Naive thymus-derived CD4-positive, alpha-beta T cell (primary cell): ENCODE data around the gene FASLG. TPM values are rescaled to one million over a fixed set of nuclear protein-coding genes. Genes with fewer than 3 reads are reported as not detected.

Source experiments
- ATAC-seq: fragments of 150-1000 bp; cut with Tn5 transposase; 2 replicates; pipeline ENCODE4 v1.10.0; 2021; ENCODE audit warnings: mild to moderate bottlenecking, moderate library complexity
- CTCF ChIA-PET: fragments of 350-600 bp; sonication (Branson Sonifier 250); formaldehyde crosslinking; loops from one replicate; lab custom pipeline; 2021; ENCODE audit warnings: antibody characterized with exemption; lab: Charles Lee
- POLR2A ChIA-PET: fragments of 350-600 bp; sonication (Branson Sonifier 250); formaldehyde crosslinking; loops from one replicate; lab custom pipeline; 2021; ENCODE audit warnings: antibody characterized with exemption, inconsistent platforms; lab: Charles Lee
- DNase-seq, 9 donors: peaks; one replicate each; pipeline versions ENCODE4 v3.0.0 to v3.0.0-alpha.2; 2020 to 2022; ENCODE audit warnings: mixed read lengths in 1 of 9
- H3K27ac ChIP-seq: one replicate; pipeline ENCODE4 v1.7.0; 2013; ENCODE audit warnings: mild to moderate bottlenecking, low read depth, low read length, moderate library complexity
- H3K27me3 ChIP-seq, 2 donors: one replicate each; pipeline ENCODE4 v1.7.0; 2013; ENCODE audit warnings: low read length in 2 of 2, mild to moderate bottlenecking in 2 of 2, moderate library complexity in 2 of 2; ENCODE audit not compliant: control insufficient read depth in 2 of 2, insufficient read depth in 2 of 2
- H3K36me3 ChIP-seq, 3 experiments: 1 replicate in 2 of 3; 2 replicates in 1 of 3; pipeline ENCODE4 v1.7.0; 2013; ENCODE audit warnings: low read length in 3 of 3, mild to moderate bottlenecking in 3 of 3, moderate library complexity in 1 of 3; ENCODE audit not compliant: insufficient read depth in 3 of 3, control insufficient read depth in 2 of 3
- H3K4me1 ChIP-seq, 2 donors: one replicate each; pipeline ENCODE4 v1.7.0; 2013; ENCODE audit warnings: low read length in 2 of 2, mild to moderate bottlenecking in 2 of 2, moderate library complexity in 1 of 2; ENCODE audit not compliant: control insufficient read depth in 2 of 2, insufficient read depth in 2 of 2
- H3K4me3 ChIP-seq: 2 replicates; pipeline ENCODE4 v1.7.0; 2013; ENCODE audit warnings: mild to moderate bottlenecking, low read length
- H3K9me3 ChIP-seq, 3 experiments: 1 replicate in 2 of 3; 2 replicates in 1 of 3; pipeline ENCODE4 v1.7.0; 2013; ENCODE audit warnings: low read length in 3 of 3; ENCODE audit not compliant: control insufficient read depth in 2 of 3
- H3K27ac Mint-ChIP-seq, 9 donors: one replicate each; pipeline ENCODE4 v1.8.0; 2020 to 2022; ENCODE audit warnings: mixed read lengths in 9 of 9, mild to moderate bottlenecking in 8 of 9, moderate library complexity in 5 of 9, inconsistent platforms in 2 of 9
- H3K27me3 Mint-ChIP-seq, 5 donors: one replicate each; pipeline ENCODE4 v1.8.0; 2021 to 2022; ENCODE audit warnings: mixed read lengths in 5 of 5, mild to moderate bottlenecking in 1 of 5
- H3K36me3 Mint-ChIP-seq, 5 donors: one replicate each; pipeline ENCODE4 v1.8.0; 2020 to 2022; ENCODE audit warnings: mixed read lengths in 5 of 5, mild to moderate bottlenecking in 3 of 5, inconsistent platforms in 1 of 5
- H3K4me1 Mint-ChIP-seq, 7 donors: one replicate each; pipeline ENCODE4 v1.8.0; 2020 to 2022; ENCODE audit warnings: mixed read lengths in 7 of 7, mild to moderate bottlenecking in 3 of 7, inconsistent platforms in 1 of 7
- H3K4me3 Mint-ChIP-seq, 10 donors: one replicate each; pipeline ENCODE4 v1.8.0; 2020 to 2022; ENCODE audit warnings: mild to moderate bottlenecking in 10 of 10, mixed read lengths in 10 of 10, moderate library complexity in 6 of 10, inconsistent platforms in 2 of 10
- H3K9me3 Mint-ChIP-seq, 11 donors: one replicate each; pipeline ENCODE4 v1.8.0; 2020 to 2022; ENCODE audit warnings: mixed read lengths in 11 of 11, mild to moderate bottlenecking in 4 of 11, inconsistent platforms in 1 of 11, moderate library complexity in 1 of 11
- intact Hi-C, 2 donors: fragments of 100-400 bp; cut with micrococcal nuclease; formaldehyde crosslinking; loops; one replicate each; pipeline ENCODE4 v1.15.1; 2023
- polyA plus RNA-seq, 2 donors: library from polyadenylated mRNA; unstranded; fragments of 300-500 nt; fragmentation: Illumina TruSeq; gene quantifications; one replicate each; pipeline ENCODE4 v1.2.3, GENCODE V29; 2021
- total RNA-seq, 6 experiments: library from RNA in 5 of 6; stranded (reverse) in 5 of 6; gene quantifications; 1 replicate in 5 of 6; 2 replicates in 1 of 6; pipeline ENCODE4 v1.2.3 and lab custom pipeline; 2021 to 2026

The FASLG gene
- total and polyA plus RNA-seq, 7 experiments from 2014 or later = 0.24 to 5.6 (median 1.9) TPM; not detected in 3

- peak; percentile 87 for ATAC-seq
- Mint-ChIP-seq H3K27me3 (peaks cover 0 to 29% (median 0%) of the 10 kb centered on the region in 5 donors), H3K36me3 (peaks cover 0 to 11% (median 0%) of the 10 kb centered on the region in 5 donors), H3K4me1 (peaks cover 54 to 87% (median 81%) of the 10 kb centered on the region in 7 donors), H3K4me3 (peak overlapping the region; percentile 46 to 88 (median 78)), H3K27ac (peak overlapping the region; percentile 88 to 94 (median 91)), H3K9me3 (peaks cover 0 to 5% (median 0%) of the 10 kb centered on the region in 11 donors)
- Histone ChIP-seq H3K9me3 (no peaks in the 10 kb centered on the region), H3K27me3 (no peaks in the 10 kb centered on the region), H3K36me3 (no peaks in the 10 kb centered on the region), H3K4me1 (peaks cover 63 to 72% of the 10 kb centered on the region in 2 donors), H3K4me3 (peak overlapping the region; percentile 32), H3K27ac (peak overlapping the region; percentile 43)
- intact Hi-C loops = loop anchor here (1.0 to 2.0 kb wide), 11 partner anchors 12 to 107 kb away; partner anchors contain the start of gene SUCO (in 1 of the 2)
- POLR2A ChIA-PET = interaction anchor here (0.5 to 1.5 kb wide), 17 partner anchors 8 to 364 kb away, joined by 3 to 6 read pairs (median 3); partner anchors contain the start of genes FASLG and SUCO
- DNase-seq = peak; percentile 12 to 85 (median 79)
- CTCF ChIA-PET = interaction anchor here (1.0 to 2.5 kb wide), 7 partner anchors 9 to 103 kb away, joined by 3 to 13 read pairs (median 4); no protein-coding TSS in a partner anchor
Observed at GRCh38 chr1:172638885-172639831, 19.7 kb upstream of the FASLG start.

- H3K27ac ChIP-seq = peak overlapping the region; percentile 43
- H3K4me1 ChIP-seq = peaks cover 64 to 73% of the 10 kb centered on the region in 2 donors
- Mint-ChIP-seq H3K36me3 (peaks cover 0 to 12% (median 0%) of the 10 kb centered on the region in 5 donors), H3K27me3 (peaks cover 0 to 36% (median 0%) of the 10 kb centered on the region in 5 donors), H3K9me3 (peaks cover 0 to 5% (median 0%) of the 10 kb centered on the region in 11 donors), H3K4me1 (peaks cover 60 to 96% (median 91%) of the 10 kb centered on the region in 7 donors), H3K4me3 (peak overlapping the region in 9 of 10 donors; percentile 29 to 88 (median 71)), H3K27ac (peak overlapping the region; percentile 41 to 94 (median 91))
- H3K4me3 ChIP-seq = no peak overlapping the region
- CTCF ChIA-PET = interaction anchor here (1.0 to 2.5 kb wide), 7 partner anchors 10 to 102 kb away, joined by 3 to 13 read pairs (median 4); no protein-coding TSS in a partner anchor
- POLR2A ChIA-PET = interaction anchor here (0.5 to 1.5 kb wide), 14 partner anchors 9 to 363 kb away, joined by 3 to 6 read pairs (median 4); partner anchors contain the start of genes FASLG and SUCO
- ATAC-seq (no peak), DNase-seq (peak in 2 of 9 donors; percentile 11 to 13)
- H3K36me3 ChIP-seq = no peaks in the 10 kb centered on the region
- no peaks in the 10 kb centered on the region for H3K9me3 ChIP-seq
- intact Hi-C loops = no loop called here
- H3K27me3 ChIP-seq = no peaks in the 10 kb centered on the region
Observed at GRCh38 chr1:172640111-172640510, 18.8 kb upstream of the FASLG start.

- ChIA-PET CTCF (no interaction called here), POLR2A (interaction anchor here (0.6 to 1.5 kb wide), 3 partner anchors 11 to 59 kb away, joined by 3 to 4 read pairs (median 4); no protein-coding TSS in a partner anchor)
- intact Hi-C loops = no loop called here
- Mint-ChIP-seq H3K9me3 (peaks cover 0 to 4% (median 0%) of the 10 kb centered on the region in 11 donors), H3K36me3 (peaks cover 0 to 13% (median 0%) of the 10 kb centered on the region in 5 donors), H3K27me3 (peaks cover 0 to 43% (median 0%) of the 10 kb centered on the region in 5 donors), H3K27ac (peak overlapping the region; percentile 11 to 92 (median 89)), H3K4me1 (peaks cover 66 to 99% (median 96%) of the 10 kb centered on the region in 7 donors), H3K4me3 (no peak overlapping the region)
- Histone ChIP-seq H3K27me3 (no peaks in the 10 kb centered on the region), H3K27ac (no peak overlapping the region), H3K4me3 (no peak overlapping the region), H3K4me1 (peaks cover 65 to 73% of the 10 kb centered on the region in 2 donors), H3K36me3 (no peaks in the 10 kb centered on the region), H3K9me3 (no peaks in the 10 kb centered on the region)
- DNase-seq = no peak
- no peak for ATAC-seq
Observed at GRCh38 chr1:172641492-172641891, 17.4 kb upstream of the FASLG start.

GRCh38 chr1:172642970-172643369 is 15.9 kb upstream of the FASLG start:
- Histone ChIP-seq H3K27ac (no peak overlapping the region), H3K4me1 (peaks cover 68 to 69% of the 10 kb centered on the region in 2 donors), H3K9me3 (no peaks in the 10 kb centered on the region), H3K4me3 (no peak overlapping the region), H3K36me3 (no peaks in the 10 kb centered on the region), H3K27me3 (no peaks in the 10 kb centered on the region)
- H3K27me3 Mint-ChIP-seq = peaks cover 0 to 42% (median 0%) of the 10 kb centered on the region in 5 donors
- POLR2A ChIA-PET = interaction anchor here (0.9 to 1.7 kb wide), 4 partner anchors 15 to 77 kb away, joined by 3 to 5 read pairs (median 4); no protein-coding TSS in a partner anchor
- peaks cover 0 to 9% (median 0%) of the 10 kb centered on the region in 5 donors for H3K36me3 Mint-ChIP-seq
- H3K9me3 Mint-ChIP-seq = no peaks in the 10 kb centered on the region
- H3K4me1 Mint-ChIP-seq = peaks cover 67 to 99% (median 90%) of the 10 kb centered on the region in 7 donors
- peak overlapping the region in 9 of 10 donors; percentile 6 to 78 (median 61) for H3K4me3 Mint-ChIP-seq
- no peak for ATAC-seq
- CTCF ChIA-PET = no interaction called here
- intact Hi-C loops = no loop called here
- no peak for DNase-seq
- peak overlapping the region in 8 of 9 donors; percentile 0 to 93 (median 79) for H3K27ac Mint-ChIP-seq

- no peaks in the 10 kb centered on the region for H3K27me3 ChIP-seq
- ATAC-seq (no peak), DNase-seq (no peak)
- no peaks in the 10 kb centered on the region for H3K9me3 ChIP-seq
- Mint-ChIP-seq H3K27me3 (peaks cover 0 to 34% (median 0%) of the 10 kb centered on the region in 5 donors), H3K36me3 (peaks cover 0 to 8% (median 0%) of the 10 kb centered on the region in 5 donors), H3K4me3 (peak overlapping the region in 6 of 10 donors; percentile 1 to 34 (median 16)), H3K4me1 (peaks cover 35 to 64% (median 54%) of the 10 kb centered on the region in 7 donors), H3K27ac (peak overlapping the region in 5 of 9 donors; percentile 0 to 33 (median 1)), H3K9me3 (peaks cover 0 to 1% (median 0%) of the 10 kb centered on the region in 11 donors)
- no peak overlapping the region for H3K27ac ChIP-seq
- intact Hi-C loops = loop anchor here in 1 of 2 donors (2.0 kb wide), 1 partner anchor 16 kb away; no protein-coding TSS in a partner anchor
- H3K36me3 ChIP-seq = no peaks in the 10 kb centered on the region
- CTCF ChIA-PET = interaction anchor here (1.3 kb wide), 1 partner anchor 73 kb away, joined by 3 read pairs; no protein-coding TSS in a partner anchor
- peaks cover 33 to 35% of the 10 kb centered on the region in 2 donors for H3K4me1 ChIP-seq
- POLR2A ChIA-PET = interaction anchor here (0.7 to 1.1 kb wide), 2 partner anchors 8 to 62 kb away, joined by 3 read pairs; no protein-coding TSS in a partner anchor
- no peak overlapping the region for H3K4me3 ChIP-seq
Observed at GRCh38 chr1:172646653-172647052, 12.2 kb upstream of the FASLG start.
